Right cardiac atrium (tissue), 5 donors: Measurements from ENCODE around the gene ATOSA. TPM values are rescaled to one million over a fixed set of nuclear protein-coding genes. Genes with fewer than 3 reads are reported as not detected.
A peak's percentile ranks its signal among the peaks of the same experiment; 100 is the strongest.

Experiments used
- ATAC-seq, 2 donors: fragments of 200-7000 bp; cut with Tn5 transposase; one replicate each; pipeline versions ENCODE4 v1.8.0 to v1.9.1; 2020; ENCODE audit warnings: moderate library complexity in 2 of 2, mild to moderate bottlenecking in 1 of 2
- DNase-seq, 3 donors: peaks; one replicate each; pipeline ENCODE4 v3.0.0-alpha.2; 2020
- H3K27ac ChIP-seq: one replicate; pipeline ENCODE4 v1.5.1; 2013; ENCODE audit warnings: mild to moderate bottlenecking, low read length, control low read depth, moderate library complexity
- H3K27me3 ChIP-seq: one replicate; pipeline ENCODE4 v1.6.1; 2013; ENCODE audit not compliant: control insufficient read depth, insufficient read depth
- H3K4me1 ChIP-seq: one replicate; pipeline ENCODE4 v1.6.1; 2013; ENCODE audit warnings: low read length; ENCODE audit not compliant: control insufficient read depth, insufficient read depth
- H3K4me3 ChIP-seq: one replicate; pipeline ENCODE4 v1.5.1; 2013; ENCODE audit warnings: low read length, control low read depth
- H3K9me3 ChIP-seq: one replicate; pipeline ENCODE4 v1.6.1; 2013; ENCODE audit warnings: low read length; ENCODE audit not compliant: control insufficient read depth
- WGBS: extraction: QIAGEN DNeasy Blood & Tissue Kit; methylation state at CpG from one replicate; pipeline ENCODE4 v1.1.7; 2013; 5-methylcytosine and 5-hydroxymethylcytosine counted together
- intact Hi-C, 4 donors: fragments of 100-400 bp; cut with DNase I; formaldehyde crosslinking; loops; one replicate each; pipeline versions ENCODE4 v1.11.0 to v1.14.0; 2022 to 2023
- long read RNA-seq, 4 donors: library from polyadenylated mRNA; unstranded; transcript quantifications; one replicate each; pipeline ENCODE4 v2.0.0, GENCODE V29; 2020 to 2021
- polyA plus RNA-seq: library from polyadenylated mRNA; stranded (reverse); fragments of 200-250 nt; gene quantifications from one replicate; pipeline ENCODE4 v1.2.3, GENCODE V29; 2013
- total RNA-seq, 4 donors: library from RNA; stranded (reverse); fragmentation: NEBNext Ultra II Directional; extraction: Animal tissue kit (Norgen Biotek cat#: 25700); gene quantifications; one replicate each; pipeline ENCODE4 v1.2.1, GENCODE V29; 2021
- donor health status: healthy with polysubstance abuse.
- donor health status: DM: no; HTN: yes; CAD: no.
- donor health status: DM: no; HTN: no; CAD: no.
- donor health status: DM: no; HTN: yes; CAD: no; lungs with severe emphysema.
- donor health status: DM: yes; HTN: yes; CAD: no.

The ATOSA gene
- 10 to 100 TPM; 29.3 to 51.7 (median 33.1) TPM for total RNA-seq
- polyA plus RNA-seq: 38.1 TPM
- long read RNA-seq, donor 1, partial matches to known transcripts: 5 of 14 reads
- long read RNA-seq, donor 1, other reads (novel, unspliced or antisense): 6 of 14 reads
- long read RNA-seq, donor 2, partial matches to known transcripts: 2 of 6 reads
- long read RNA-seq, donor 2, other reads (novel, unspliced or antisense): 3 of 6 reads
- long read RNA-seq, donor 3, partial matches to known transcripts: 4 of 10 reads
- long read RNA-seq, donor 3, other reads (novel, unspliced or antisense): 6 of 10 reads
- long read RNA-seq, donor 4, partial matches to known transcripts: 0 of 5 reads
- long read RNA-seq, donor 4, other reads (novel, unspliced or antisense): 4 of 5 reads

- peak; percentile 92 to 97 (median 96) for DNase-seq
- WGBS: under 1% methylated on average over 55 of the region's 55 CpGs
Observed at GRCh38 chr15:52679232-52680040, at the start of gene ATOSA. TSS of gene ATOSA (minus strand) at chr15:52679388. CDS start at chr15:52678021, 1,367 bp downstream.

GRCh38 chr15:52728899-52729298 lies 49.7 kb upstream of the ATOSA start:
- Histone ChIP-seq H3K27ac (no peak overlapping the region), H3K9me3 (no peaks in the 10 kb centered on the region), H3K27me3 (no peaks in the 10 kb centered on the region), H3K4me1 (no peaks in the 10 kb centered on the region), H3K4me3 (no peak overlapping the region)
- DNase-seq: no peak
- 76% methylated on average over 2 of the region's 2 CpGs for WGBS
- ATAC-seq: no peak
- intact Hi-C loops: no loop called here

More at GRCh38 chr15:52679232-52680040, at the start of gene ATOSA:
- Histone ChIP-seq H3K4me3 (peak within 1 kb of the TSS; percentile 82), H3K4me1 (no peaks in the 10 kb centered on the region), H3K27me3 (no peaks in the 10 kb centered on the region), H3K9me3 (no peaks in the 10 kb centered on the region), H3K27ac (peak within 1 kb of the TSS; percentile 97)
- intact Hi-C loops: no loop called here
- ATAC-seq: peak; percentile 96 to 98

GRCh38 chr15:52727815-52728214 lies 48.6 kb upstream of the ATOSA start:
- Histone ChIP-seq H3K27me3 (no peaks in the 10 kb centered on the region), H3K4me1 (no peaks in the 10 kb centered on the region), H3K9me3 (no peaks in the 10 kb centered on the region), H3K27ac (no peak overlapping the region), H3K4me3 (no peak overlapping the region)
- 70% methylated on average over 3 of the region's 3 CpGs for WGBS
- no peak for ATAC-seq
- intact Hi-C loops: no loop called here
- no peak for DNase-seq

- intact Hi-C loops: no loop called here
- Histone ChIP-seq H3K27me3 (no peaks in the 10 kb centered on the region), H3K4me1 (peaks cover 3% of the 10 kb centered on the region), H3K9me3 (no peaks in the 10 kb centered on the region), H3K27ac (no peak overlapping the region), H3K4me3 (no peak overlapping the region)
- DNase-seq (no peak), ATAC-seq (no peak)
- 98% methylated on average over 2 of the region's 2 CpGs for WGBS
Observed at GRCh38 chr15:52726195-52726594, 47.0 kb upstream of the ATOSA start.

- Histone ChIP-seq H3K4me3 (no peak overlapping the region), H3K27ac (no peak overlapping the region), H3K9me3 (no peaks in the 10 kb centered on the region), H3K27me3 (no peaks in the 10 kb centered on the region), H3K4me1 (peaks cover 4% of the 10 kb centered on the region)
- 78% methylated on average over 2 of the region's 2 CpGs for WGBS
- DNase-seq (no peak), ATAC-seq (no peak)
- intact Hi-C loops: no loop called here
Observed at GRCh38 chr15:52718551-52718950, 39.4 kb upstream of the ATOSA start.

- H3K27me3 ChIP-seq: no peaks in the 10 kb centered on the region
- H3K4me3 ChIP-seq: no peak overlapping the region
- no peaks in the 10 kb centered on the region for H3K9me3 ChIP-seq
- DNase-seq (no peak), ATAC-seq (no peak)
- H3K4me1 ChIP-seq: peaks cover 4% of the 10 kb centered on the region
- intact Hi-C loops: no loop called here
- H3K27ac ChIP-seq: no peak overlapping the region
- 74% methylated on average over 6 of the region's 6 CpGs for WGBS
Observed at GRCh38 chr15:52717924-52718323, 38.7 kb upstream of the ATOSA start.

- 83% methylated on average over 6 of the region's 6 CpGs for WGBS
- Histone ChIP-seq H3K27ac (no peak overlapping the region), H3K4me3 (no peak overlapping the region), H3K4me1 (peaks cover 4% of the 10 kb centered on the region), H3K27me3 (no peaks in the 10 kb centered on the region), H3K9me3 (no peaks in the 10 kb centered on the region)
- intact Hi-C loops: no loop called here
- DNase-seq (no peak), ATAC-seq (no peak)
Observed at GRCh38 chr15:52717481-52717880, 38.3 kb upstream of the ATOSA start.

GRCh38 chr15:52716536-52716935 lies 37.3 kb upstream of the ATOSA start:
- 45% methylated on average over 2 of the region's 2 CpGs for WGBS
- no peak for ATAC-seq

GRCh38 chr15:52715411-52715810 lies 36.2 kb upstream of the ATOSA start:
- no peaks in the 10 kb centered on the region for H3K4me1 ChIP-seq
- H3K4me3 ChIP-seq: no peak overlapping the region
- DNase-seq: no peak
- H3K9me3 ChIP-seq: no peaks in the 10 kb centered on the region
- intact Hi-C loops: no loop called here
- WGBS: 76% methylated on average over 5 of the region's 5 CpGs
- H3K27ac ChIP-seq: no peak overlapping the region
- H3K27me3 ChIP-seq: no peaks in the 10 kb centered on the region
- ATAC-seq: no peak

More at GRCh38 chr15:52716536-52716935, 37.3 kb upstream of the ATOSA start:
- DNase-seq: no peak
- Histone ChIP-seq H3K27me3 (no peaks in the 10 kb centered on the region), H3K27ac (no peak overlapping the region), H3K4me3 (no peak overlapping the region), H3K4me1 (peaks cover 4% of the 10 kb centered on the region), H3K9me3 (no peaks in the 10 kb centered on the region)
- intact Hi-C loops: no loop called here

- Histone ChIP-seq H3K9me3 (no peaks in the 10 kb centered on the region), H3K4me3 (no peak overlapping the region), H3K4me1 (no peaks in the 10 kb centered on the region), H3K27ac (no peak overlapping the region), H3K27me3 (no peaks in the 10 kb centered on the region)
- ATAC-seq (no peak), DNase-seq (peak in 2 of 3 donors; percentile 48 to 49)
- WGBS: 54% methylated on average over 3 of the region's 3 CpGs
- intact Hi-C loops: no loop called here
Observed at GRCh38 chr15:52714968-52715367, 35.8 kb upstream of the ATOSA start.

GRCh38 chr15:52710708-52711389 lies 31.7 kb upstream of the ATOSA start:
- Histone ChIP-seq H3K27me3 (no peaks in the 10 kb centered on the region), H3K27ac (no peak overlapping the region), H3K4me3 (no peak overlapping the region), H3K4me1 (no peaks in the 10 kb centered on the region), H3K9me3 (no peaks in the 10 kb centered on the region)
- intact Hi-C loops: no loop called here
- no peak for ATAC-seq
- no peak for DNase-seq
- WGBS: 81% methylated on average over 2 of the region's 2 CpGs
